GM21528 (cell line): ENCODE data around the gene ENTPD6.

Experiments
- ATAC-seq: cut with Tn5 transposase; IDR thresholded peaks from one replicate; pipeline ENCODE4 v1.9.1; 2021; ENCODE audit warnings: mild to moderate bottlenecking, moderate library complexity; ENCODE audit not compliant: unreplicated experiment, low FRiP score

ENTPD6 gene

DNA sequence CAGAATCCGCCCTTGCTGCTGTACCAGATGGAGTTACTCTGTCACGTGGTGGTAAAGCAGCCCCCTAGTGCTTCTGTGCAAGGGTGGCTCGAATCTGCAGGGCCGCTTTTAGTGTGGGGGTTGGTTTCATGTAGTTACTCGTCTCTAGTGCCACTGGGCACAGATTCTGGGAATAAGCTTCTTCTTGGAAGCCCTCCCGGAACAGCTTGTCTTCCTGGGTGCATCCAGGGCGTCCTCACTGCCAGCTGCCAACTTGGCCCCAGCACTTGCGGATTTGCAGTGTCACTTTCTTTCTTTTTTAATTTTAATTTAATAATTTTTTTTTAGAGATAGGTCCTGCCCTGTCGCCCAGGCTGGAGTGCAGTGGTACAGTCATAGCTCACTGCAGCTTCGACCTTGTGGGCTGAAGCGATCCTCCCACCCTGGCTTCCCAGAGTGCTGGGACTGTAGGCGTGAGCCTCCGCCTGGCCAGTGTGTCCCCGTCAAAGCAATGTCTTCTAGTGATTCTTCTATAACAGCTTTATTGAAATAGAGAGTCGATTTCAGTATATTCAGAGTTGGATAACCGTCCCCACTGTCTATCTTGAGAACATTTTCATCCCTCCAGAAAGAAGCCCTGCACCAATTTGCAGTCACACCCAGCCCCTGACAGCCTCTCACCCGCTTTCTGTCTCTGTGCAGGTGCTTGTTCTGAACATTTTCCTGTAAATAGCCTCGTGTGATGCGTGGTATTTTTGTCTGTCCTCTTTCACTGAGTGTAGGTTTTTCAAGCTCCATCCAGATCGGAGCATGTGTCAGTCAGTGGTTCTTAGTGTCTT, 78.2 kb downstream of the ENTPD6 start:
- no peak for ATAC-seq

DNA sequence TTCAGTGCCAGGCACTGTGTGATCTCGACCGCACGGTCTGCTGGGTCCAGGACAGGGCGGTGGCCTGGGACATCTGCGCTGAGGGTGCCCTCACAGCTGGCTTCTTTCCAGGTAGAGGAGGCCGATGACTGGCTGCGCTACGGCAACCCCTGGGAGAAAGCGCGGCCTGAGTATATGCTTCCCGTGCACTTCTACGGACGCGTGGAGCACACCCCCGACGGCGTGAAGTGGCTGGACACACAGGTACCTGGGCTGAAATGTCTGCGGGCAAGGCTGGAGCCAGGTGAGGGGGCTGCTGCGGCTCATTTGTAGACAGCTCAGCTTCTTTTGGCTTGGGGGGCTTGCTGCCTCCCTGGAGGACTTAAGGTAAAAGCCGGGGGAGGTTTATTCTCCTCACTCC, 79.0 kb downstream of the ENTPD6 start:
- no peak for ATAC-seq

DNA sequence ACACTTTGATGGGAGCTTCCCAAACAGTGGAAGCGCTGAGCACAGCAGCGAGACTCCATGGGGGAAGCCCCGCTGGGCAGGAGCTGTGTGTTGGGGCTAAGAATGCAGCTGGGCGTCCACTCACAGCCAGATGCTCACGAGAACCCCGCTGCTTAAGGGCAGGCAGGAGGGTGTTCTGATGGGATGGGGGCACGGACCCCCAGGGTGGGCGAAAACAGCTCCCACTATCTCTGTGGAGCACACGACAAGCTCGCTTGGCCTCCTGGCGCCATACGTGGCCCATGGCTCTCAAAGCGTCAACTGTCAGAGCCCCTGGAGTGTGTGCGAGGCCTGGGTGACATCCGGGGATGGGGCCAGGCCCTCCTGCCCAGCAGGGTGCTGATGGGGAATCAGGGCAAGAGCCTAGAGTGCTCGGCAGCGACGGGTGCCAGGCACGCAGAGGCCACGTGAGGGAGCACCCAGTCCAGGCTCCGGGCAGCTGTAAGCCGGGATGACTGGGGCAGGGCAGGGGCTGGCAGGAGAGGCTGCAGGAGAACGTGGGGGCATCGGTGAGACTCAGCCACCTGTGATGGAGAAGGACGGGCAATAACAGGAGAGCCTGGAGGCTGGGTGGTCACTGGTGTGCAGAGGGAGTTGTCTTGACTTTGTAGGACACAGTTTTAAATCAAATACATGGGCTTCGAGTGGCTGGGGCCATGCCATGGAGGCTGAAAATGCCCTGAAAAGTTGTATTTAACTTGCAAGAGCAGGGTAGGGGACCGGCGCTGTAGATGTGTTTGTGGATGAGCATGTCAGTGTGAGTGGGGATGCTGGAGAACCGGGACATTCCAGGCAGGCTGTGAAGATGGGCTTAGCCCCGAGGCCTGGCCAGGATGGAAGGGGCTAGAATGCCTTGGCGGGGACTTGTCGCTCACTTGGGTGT, 79.6 kb downstream of the ENTPD6 start:
- no peak for ATAC-seq

DNA sequence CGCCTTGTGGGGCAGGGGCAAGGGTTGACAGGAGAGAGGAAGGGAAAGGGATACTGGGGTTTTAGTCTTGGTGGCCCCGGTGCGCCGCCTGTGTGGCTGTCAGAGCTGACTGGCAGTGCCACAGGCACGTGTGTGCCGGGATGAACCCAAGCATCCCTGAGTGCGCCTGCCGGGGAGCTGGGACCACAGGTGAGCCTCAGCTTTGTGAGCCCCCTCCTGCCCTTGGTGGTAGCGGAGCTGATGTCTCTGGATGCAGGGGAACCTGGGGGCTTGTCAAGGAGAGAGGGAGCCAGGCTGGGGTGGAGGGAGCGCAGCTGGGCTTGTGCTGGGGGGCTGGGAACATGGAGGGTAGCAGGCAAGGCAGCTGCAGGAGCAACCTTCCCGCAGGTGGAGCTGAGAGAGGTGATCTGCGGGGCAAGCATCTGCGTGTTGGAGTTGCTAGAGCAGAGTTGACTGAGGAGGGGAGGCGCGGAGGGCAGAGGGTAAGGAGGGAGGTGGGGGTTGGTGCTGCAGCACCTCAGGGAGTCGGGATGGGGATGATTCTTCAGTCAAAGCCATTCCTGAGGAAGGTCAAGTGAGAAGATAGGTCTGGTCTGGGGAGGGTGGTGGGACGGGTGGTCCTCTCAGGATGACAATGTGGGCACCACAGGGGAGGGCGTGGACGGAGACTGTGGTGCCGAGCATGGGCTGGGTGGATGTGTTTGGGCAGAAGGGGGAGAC, 80.5 kb downstream of the ENTPD6 start:
- no peak for ATAC-seq
